ENCODE data around the gene TNP1.

- TF ChIP-seq CTCF (IDR thresholded peaks at IDR 0.05; ENCODE audit: borderline replicate concordance, extremely low read depth, low read length, poor library complexity, severe bottlenecking) (no peak), EZH2 (IDR thresholded peaks at IDR 0.05; ENCODE audit: borderline replicate concordance, low read depth, low read length, severe bottlenecking) (no peak)
These were observed 718 bp upstream of the TNP1 start for GRCh38 chr2:216860426-216861137.
